Measurements from ENCODE around the gene IGFL4. TPM values are rescaled to one million over a fixed set of nuclear protein-coding genes. Genes with fewer than 3 reads are reported as not detected.

The IGFL4 gene
- total and polyA plus RNA-seq, 2 of the 13 experiments (the other 11 are each of a cell fraction or from before 2014, with no cell fraction given), result 1.2 to 1.4 TPM

- TF ChIP-seq ZNF296 (CRISPR knock-in tag; conservative IDR thresholded peaks at IDR 0.05) (no peak), ZBTB4 (CRISPR knock-in tag; IDR thresholded peaks at IDR 0.05; ENCODE audit: borderline replicate concordance) (no peak), ZNF280D (CRISPR knock-in tag; IDR thresholded peaks at IDR 0.05) (no peak), ZNF136 (CRISPR knock-in tag; IDR thresholded peaks at IDR 0.05; ENCODE audit: low read depth) (no peak), MBD4 (IDR thresholded peaks at IDR 0.05; ENCODE audit: borderline replicate concordance, low read length) (no peak), FOXA3 (CRISPR knock-in tag; IDR thresholded peaks at IDR 0.05) (0 out of 2 replicates have a peak, but pooled peaks have one; percentile 29), ISL2 (CRISPR knock-in tag; IDR thresholded peaks at IDR 0.05) (no peak; the same call in 1 of the 2 replicates), KDM3A (CRISPR knock-in tag; IDR thresholded peaks at IDR 0.05; ENCODE audit: low read depth) (peak; percentile 44; the same call in 1 of the 2 replicates), RBFOX2 (IDR thresholded peaks at IDR 0.05; ENCODE audit: low read depth, low read length) (peak; percentile 42; the same call in 1 of the 2 replicates), THAP11 (CRISPR knock-in tag; IDR thresholded peaks at IDR 0.05) (peak; percentile 54; the same call in 1 of the 2 replicates), ZFY (CRISPR knock-in tag; IDR thresholded peaks at IDR 0.05) (no peak), TRIM22 (IDR thresholded peaks at IDR 0.05) (no peak), ZNF570 (CRISPR knock-in tag; IDR thresholded peaks at IDR 0.05; ENCODE audit: borderline replicate concordance) (no peak), MTF1 (CRISPR knock-in tag; IDR thresholded peaks at IDR 0.05) (no peak), ZNF12 (CRISPR knock-in tag; IDR thresholded peaks at IDR 0.05) (0 out of 2 replicates have a peak, but pooled peaks have one; percentile 16), ZNF761 (CRISPR knock-in tag; conservative IDR thresholded peaks at IDR 0.05) (no peak), ATF6 (CRISPR knock-in tag; conservative IDR thresholded peaks at IDR 0.05) (no peak), ZNF703 (CRISPR knock-in tag; IDR thresholded peaks at IDR 0.05; ENCODE audit: borderline replicate concordance) (no peak), ZNF350 (CRISPR knock-in tag; IDR thresholded peaks at IDR 0.05; ENCODE audit: borderline replicate concordance, low read depth) (no peak; the same call in 1 of the 2 replicates), SAP130 (CRISPR knock-in tag; IDR thresholded peaks at IDR 0.05; ENCODE audit: low read depth) (peak; percentile 32; the same call in 1 of the 2 replicates)
These were observed 36.4 kb upstream of the IGFL4 start (continued) for GRCh38 chr19:46076951-46077814.
